Vagina (tissue), 2 donors: ENCODE data around the gene CD58.

Source experiments
- POLR2A ChIP-seq, 2 donors: fragments of 450-650 bp; IDR thresholded peaks; one replicate each; pipeline ENCODE4 v1.6.1; 2017; ENCODE audit warnings: antibody characterized with exemption in 2 of 2, mild to moderate bottlenecking in 2 of 2, moderate library complexity in 2 of 2
- POLR2AphosphoS5 ChIP-seq, 2 donors: sonication (generic); formaldehyde crosslinking; IDR thresholded peaks; one replicate each; pipeline ENCODE4 v1.9.0; 2017; ENCODE audit warnings: antibody characterized with exemption in 2 of 2, mild to moderate bottlenecking in 2 of 2, low read depth in 1 of 2; ENCODE audit not compliant: insufficient read depth in 1 of 2
- TF ChIP-seq, protein P1 (sequence below), 3 experiments: fragments of 450-650 bp in 2 of 3; fragments of 200-600 bp in 1 of 3; sonication (generic) in 1 of 3; IDR thresholded peaks; one replicate each; pipeline ENCODE4 v1.5.1; 2017 to 2019; ENCODE audit warnings: antibody characterized with exemption in 3 of 3, mild to moderate bottlenecking in 2 of 3, moderate library complexity in 2 of 3

GRCh38 chr1:116564426-116564825 is 6.4 kb downstream of the CD58 start:
- TF ChIP-seq POLR2A (IDR thresholded peaks at IDR 0.05), result no peak
- TF ChIP-seq POLR2AphosphoS5 (IDR thresholded peaks at IDR 0.05; ENCODE audit: insufficient read depth in 1 of 2, low read depth in 1 of 2), result no peak
- TF ChIP-seq, protein P1, sequence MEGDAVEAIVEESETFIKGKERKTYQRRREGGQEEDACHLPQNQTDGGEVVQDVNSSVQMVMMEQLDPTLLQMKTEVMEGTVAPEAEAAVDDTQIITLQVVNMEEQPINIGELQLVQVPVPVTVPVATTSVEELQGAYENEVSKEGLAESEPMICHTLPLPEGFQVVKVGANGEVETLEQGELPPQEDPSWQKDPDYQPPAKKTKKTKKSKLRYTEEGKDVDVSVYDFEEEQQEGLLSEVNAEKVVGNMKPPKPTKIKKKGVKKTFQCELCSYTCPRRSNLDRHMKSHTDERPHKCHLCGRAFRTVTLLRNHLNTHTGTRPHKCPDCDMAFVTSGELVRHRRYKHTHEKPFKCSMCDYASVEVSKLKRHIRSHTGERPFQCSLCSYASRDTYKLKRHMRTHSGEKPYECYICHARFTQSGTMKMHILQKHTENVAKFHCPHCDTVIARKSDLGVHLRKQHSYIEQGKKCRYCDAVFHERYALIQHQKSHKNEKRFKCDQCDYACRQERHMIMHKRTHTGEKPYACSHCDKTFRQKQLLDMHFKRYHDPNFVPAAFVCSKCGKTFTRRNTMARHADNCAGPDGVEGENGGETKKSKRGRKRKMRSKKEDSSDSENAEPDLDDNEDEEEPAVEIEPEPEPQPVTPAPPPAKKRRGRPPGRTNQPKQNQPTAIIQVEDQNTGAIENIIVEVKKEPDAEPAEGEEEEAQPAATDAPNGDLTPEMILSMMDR (IDR thresholded peaks at IDR 0.05), result no peak
